Mesodermal cell (in vitro differentiated cells): ENCODE measurements around the gene ROBO1.
"Not testable (repeated sequence)": the region's sequence is repeated elsewhere in the genome, so short reads cannot be mapped to it uniquely, and the experiment has no call there.

Experiments
- H3K27ac ChIP-seq: 2 replicates; pipeline ENCODE4 v1.7.0; 2013; ENCODE audit warnings: mild to moderate bottlenecking, low read depth, low read length, moderate library complexity; ENCODE audit not compliant: severe bottlenecking
- H3K36me3 ChIP-seq: 2 replicates; pipeline ENCODE4 v1.7.1; 2013; ENCODE audit warnings: mild to moderate bottlenecking, low read length, moderate library complexity; ENCODE audit not compliant: control insufficient read depth, insufficient read depth
- H3K4me1 ChIP-seq: one replicate; pipeline ENCODE4 v1.7.1; 2013; ENCODE audit warnings: mild to moderate bottlenecking, low read length; ENCODE audit not compliant: insufficient read depth, control insufficient read depth, poor library complexity, severe bottlenecking
- H3K4me3 ChIP-seq: 2 replicates; pipeline ENCODE4 v1.7.0; 2013; ENCODE audit warnings: low read length, control low read depth, mild to moderate bottlenecking; ENCODE audit not compliant: insufficient read depth, poor library complexity, severe bottlenecking; ENCODE audit errors: extremely low read depth
- H3K9me3 ChIP-seq: 2 replicates; pipeline ENCODE4 v1.7.1; 2013; ENCODE audit warnings: mild to moderate bottlenecking, low read length, moderate library complexity; ENCODE audit not compliant: control insufficient read depth
- WGBS, 2 experiments: methylation state at CpG; one replicate each; pipeline ENCODE4 v1.1.5; 2013; ENCODE audit warnings: missing lambda C conversion rate in 2 of 2; ENCODE audit not compliant: insufficient coverage in 2 of 2; 5-methylcytosine and 5-hydroxymethylcytosine counted together

Gene ROBO1

DNA sequence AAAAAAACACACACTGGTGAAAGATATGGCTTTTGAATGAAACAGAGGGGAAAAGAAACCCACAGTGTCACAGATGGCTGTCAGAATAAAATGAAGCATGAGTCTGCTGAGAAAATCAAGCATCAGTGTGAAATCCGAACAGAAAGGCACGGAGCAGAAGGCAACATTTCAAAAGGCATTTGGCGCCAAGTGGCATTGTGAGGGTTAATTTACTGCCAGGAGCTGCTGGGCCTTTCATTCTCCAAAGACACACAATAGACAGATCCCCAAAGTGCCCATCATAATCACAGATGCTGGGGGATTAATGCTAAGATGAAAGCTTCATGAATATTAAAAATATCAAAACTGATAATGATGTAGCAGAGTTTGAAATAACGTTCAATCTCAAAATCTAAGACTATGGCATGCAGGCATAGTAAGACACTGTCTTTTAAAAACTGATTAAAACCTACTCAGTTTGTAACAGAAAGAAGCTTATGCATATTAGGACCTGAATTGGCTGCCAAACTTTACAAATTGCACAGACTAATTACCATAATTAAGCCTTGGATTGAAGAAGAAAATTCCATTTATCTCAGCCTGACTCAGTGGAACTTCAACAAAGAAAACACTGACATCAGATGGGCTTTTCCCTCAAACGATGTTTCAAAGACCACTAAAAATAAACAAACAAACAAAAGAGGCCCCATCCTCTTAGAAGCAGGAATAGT lies 589.2 kb downstream of the ROBO1 start:
- Histone ChIP-seq H3K36me3 (no peaks in the 10 kb centered on the region), H3K27ac (no peak overlapping the region), H3K4me1 (no peaks in the 10 kb centered on the region), H3K9me3 (no peaks in the 10 kb centered on the region), H3K4me3 (no peak overlapping the region)
- WGBS, 2 experiments: 55 to 80% methylated on average over 1 to 2 of the region's 5 CpGs

DNA sequence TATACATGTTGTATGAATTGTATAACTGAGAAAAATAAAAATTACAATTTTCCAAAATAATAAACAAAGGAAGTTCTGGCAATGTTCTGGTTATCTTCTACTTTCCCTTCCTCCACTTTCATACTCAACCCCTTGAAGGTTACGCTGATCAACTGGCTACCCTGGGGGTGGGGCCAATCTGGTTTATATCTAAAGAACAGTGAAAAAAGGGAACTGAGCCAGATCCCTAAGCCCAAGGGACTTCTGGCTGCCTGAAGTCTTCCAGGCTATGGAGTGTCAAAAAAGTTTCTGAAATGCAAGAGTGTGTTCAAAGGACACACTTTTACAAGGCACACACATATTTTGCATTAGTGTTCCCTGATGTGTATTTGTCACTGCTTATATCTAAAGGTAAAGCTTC lies 591.9 kb downstream of the ROBO1 start:
- WGBS, 2 experiments: 100% methylated on average over 1 of the region's 1 CpG; no CpG with 5 or more reads in 1 of the 2 experiments
- H3K4me1 ChIP-seq: no peaks in the 10 kb centered on the region
- H3K4me3 ChIP-seq: no peak overlapping the region
- no peaks in the 10 kb centered on the region for H3K36me3 ChIP-seq
- no peaks in the 10 kb centered on the region for H3K9me3 ChIP-seq
- no peak overlapping the region for H3K27ac ChIP-seq

DNA sequence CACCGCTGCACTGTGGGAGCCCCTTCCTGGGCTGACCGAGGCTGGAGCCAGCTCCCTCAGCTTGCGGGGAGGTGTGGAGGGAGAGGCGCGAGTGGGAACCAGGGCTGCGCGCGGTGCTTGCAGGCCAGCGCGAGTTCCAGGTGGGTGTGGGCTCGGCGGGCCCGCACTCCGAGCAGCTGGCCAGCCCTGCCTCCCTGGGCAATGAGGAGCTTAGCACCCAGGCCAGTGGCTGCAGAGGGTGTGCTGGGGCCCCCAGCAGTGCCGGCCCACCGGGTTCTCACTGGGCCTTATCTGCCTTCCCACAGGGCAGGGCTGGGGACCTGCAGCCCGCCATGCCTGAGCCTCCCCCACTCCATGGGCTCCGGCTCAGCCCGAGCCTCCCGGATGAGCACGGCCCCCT lies 594.5 kb downstream of the ROBO1 start:
- not testable (repeated sequence) for H3K9me3 ChIP-seq, H3K27ac ChIP-seq, H3K4me1 ChIP-seq, H3K4me3 ChIP-seq, H3K36me3 ChIP-seq
- WGBS, 2 experiments: 97 to 100% methylated on average over 7 to 19 of the region's 21 CpGs

DNA sequence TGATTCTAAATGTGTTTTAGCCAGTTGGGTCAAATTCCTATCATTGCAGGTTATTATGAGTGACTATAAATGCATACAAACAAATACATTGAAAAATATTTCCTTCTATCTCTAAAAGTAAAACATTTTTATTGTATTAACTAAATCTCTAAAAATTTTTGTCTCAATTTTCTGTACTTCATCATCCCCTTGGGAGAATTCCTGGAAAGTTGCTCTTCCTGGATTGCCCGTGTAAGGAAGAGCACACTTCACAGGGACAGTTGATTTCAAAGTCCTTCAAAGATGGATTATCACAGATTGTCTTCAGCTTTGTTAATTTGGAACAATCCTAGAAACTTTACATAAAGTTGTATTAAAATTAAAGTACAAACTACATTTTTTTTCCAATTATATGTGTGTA lies 595.6 kb downstream of the ROBO1 start:
- no peak overlapping the region for H3K4me3 ChIP-seq
- no peaks in the 10 kb centered on the region for H3K9me3 ChIP-seq
- WGBS, 2 experiments: 100% methylated on average over 1 of the region's 1 CpG; no CpG with 5 or more reads in 1 of the 2 experiments
- H3K27ac ChIP-seq: no peak overlapping the region
- peaks cover 11% of the 10 kb centered on the region for H3K4me1 ChIP-seq
- H3K36me3 ChIP-seq: no peaks in the 10 kb centered on the region

DNA sequence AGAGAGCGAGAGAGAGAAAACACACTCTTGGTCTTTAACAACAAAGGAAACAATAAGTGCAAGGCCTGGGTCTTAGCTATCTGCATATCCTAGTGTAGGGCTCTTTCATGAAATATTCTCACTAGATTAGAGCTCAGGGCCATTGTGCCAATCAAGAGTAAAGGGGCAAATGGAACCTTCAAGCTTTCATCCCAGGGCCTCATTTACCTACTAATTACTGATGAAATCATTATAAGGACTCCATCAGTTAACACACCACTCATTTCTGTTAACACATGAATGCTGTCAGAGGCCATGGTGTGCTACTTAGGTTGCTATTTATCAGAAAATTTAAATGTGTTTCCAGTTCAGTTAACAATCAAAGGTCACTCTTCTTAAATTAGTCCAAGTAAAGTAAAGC lies 597.8 kb downstream of the ROBO1 start:
- H3K4me3 ChIP-seq: no peak overlapping the region
- no peaks in the 10 kb centered on the region for H3K9me3 ChIP-seq
- H3K36me3 ChIP-seq: no peaks in the 10 kb centered on the region
- no CpG with 5 or more reads among the region's 1 CpG for WGBS, 2 experiments
- H3K27ac ChIP-seq: no peak overlapping the region
- H3K4me1 ChIP-seq: peaks cover 15% of the 10 kb centered on the region

DNA sequence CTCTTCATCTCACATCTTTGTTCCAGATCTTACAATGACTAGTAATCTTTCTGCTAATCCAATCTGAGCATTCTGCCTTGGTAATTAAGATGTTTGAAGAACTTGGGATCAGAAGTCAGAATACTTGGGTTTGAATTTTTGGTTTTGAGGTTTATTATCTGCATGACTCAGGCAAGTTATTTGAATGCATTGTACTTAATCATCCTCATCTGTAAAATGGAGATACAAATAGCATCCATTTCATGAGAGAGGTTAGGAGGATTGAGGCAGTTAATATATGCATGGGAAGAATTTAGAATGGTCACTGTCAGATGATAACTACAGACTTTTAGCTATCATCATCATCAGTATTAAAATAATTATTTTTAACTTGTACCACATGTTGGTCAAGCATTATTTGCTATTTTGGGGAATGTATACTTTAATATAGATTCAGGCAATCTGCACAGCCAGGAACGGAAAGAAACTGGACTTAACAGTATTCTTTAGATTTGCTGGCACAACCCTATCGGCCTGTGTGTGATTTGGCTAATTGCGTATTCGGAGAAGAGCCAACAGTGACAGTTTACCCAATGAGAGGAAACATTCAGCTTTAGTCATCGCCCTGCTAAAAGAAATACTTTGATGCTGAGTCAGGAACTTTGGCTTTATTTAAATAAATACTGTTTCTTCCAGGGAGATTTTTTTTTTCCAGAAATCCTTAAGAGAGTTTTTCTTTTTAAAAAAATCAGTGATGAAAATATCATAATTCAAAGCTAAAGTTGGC lies 600.0 kb downstream of the ROBO1 start:
- peaks cover 15% of the 10 kb centered on the region for H3K4me1 ChIP-seq
- H3K36me3 ChIP-seq: no peaks in the 10 kb centered on the region
- no peaks in the 10 kb centered on the region for H3K9me3 ChIP-seq
- H3K4me3 ChIP-seq: no peak overlapping the region
- WGBS, 2 experiments: 72 to 92% methylated on average over 4 to 5 of the region's 5 CpGs
- H3K27ac ChIP-seq: peak overlapping the region; percentile 11

DNA sequence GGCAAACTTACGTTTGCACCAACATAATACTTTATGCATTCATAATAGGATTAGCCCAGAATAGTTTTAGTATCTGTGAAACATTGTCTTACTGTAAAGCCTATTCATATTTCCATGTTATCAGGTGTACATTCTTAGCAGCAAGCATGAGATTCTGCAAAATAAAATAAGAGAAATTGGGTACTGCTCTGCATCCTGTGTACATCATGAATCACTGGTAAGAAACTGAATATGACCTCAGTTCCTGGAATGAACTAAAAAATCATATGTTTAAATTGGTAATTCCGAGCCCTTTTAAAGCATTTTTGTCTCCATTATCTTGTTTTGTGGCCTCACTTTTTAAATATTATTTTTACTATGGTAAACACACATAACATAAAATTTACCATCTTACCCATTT lies 605.1 kb downstream of the ROBO1 start:
- Histone ChIP-seq H3K9me3 (no peaks in the 10 kb centered on the region), H3K4me1 (peaks cover 8% of the 10 kb centered on the region), H3K4me3 (no peak overlapping the region), H3K36me3 (no peaks in the 10 kb centered on the region), H3K27ac (no peak overlapping the region)
- WGBS, 2 experiments: 100% methylated on average over 1 of the region's 2 CpGs; no CpG with 5 or more reads in 1 of the 2 experiments

DNA sequence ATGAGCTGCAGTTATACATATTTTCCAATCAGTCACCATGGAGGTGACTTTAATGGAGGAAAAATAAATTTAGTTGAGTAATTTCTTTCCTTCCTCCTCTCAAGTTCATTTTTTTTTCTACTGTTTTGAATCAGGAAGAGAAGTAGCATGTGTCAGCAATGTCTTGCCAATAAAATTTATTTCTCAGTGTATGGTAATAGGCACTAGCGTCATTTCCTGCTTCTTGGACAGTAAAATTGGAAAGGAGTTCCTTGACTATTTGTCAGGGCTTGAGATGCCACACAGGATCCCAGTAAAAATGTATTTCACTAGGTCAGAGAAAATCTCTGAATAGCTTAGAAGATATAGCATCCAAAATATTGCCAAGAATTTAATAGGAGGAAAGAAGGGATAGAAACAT lies 605.9 kb downstream of the ROBO1 start:
- 100% methylated on average over 1 of the region's 1 CpG for WGBS, 2 experiments

DNA sequence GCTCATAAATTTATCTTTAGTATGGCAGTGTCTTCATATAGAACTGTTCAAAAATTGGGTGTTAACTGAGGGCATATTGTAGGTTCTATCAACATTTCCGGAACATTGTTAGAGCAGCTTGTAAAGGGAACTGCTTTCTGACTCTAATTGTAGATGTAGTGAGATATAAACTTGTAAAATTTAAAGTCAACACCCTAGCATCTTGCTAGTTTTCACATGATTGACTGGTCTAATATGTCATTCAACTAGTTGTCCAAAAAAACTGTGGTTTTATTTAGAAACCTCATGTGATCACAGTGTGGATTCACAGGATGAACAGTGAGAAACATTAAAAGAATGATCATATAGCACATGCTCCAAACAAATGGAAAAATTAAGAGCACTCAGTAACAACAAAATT lies 607.4 kb downstream of the ROBO1 start:
- Histone ChIP-seq H3K4me3 (no peak overlapping the region), H3K9me3 (no peaks in the 10 kb centered on the region), H3K4me1 (no peaks in the 10 kb centered on the region), H3K27ac (no peak overlapping the region), H3K36me3 (no peaks in the 10 kb centered on the region)
- 100% methylated on average over 1 of the region's 1 CpG; no CpG with 5 or more reads in 1 of the 2 experiments for WGBS, 2 experiments

More for the DNA sequence above, 605.9 kb downstream of the ROBO1 start:
- no peak overlapping the region for H3K4me3 ChIP-seq
- peaks cover under 1% of the 10 kb centered on the region for H3K4me1 ChIP-seq
- no peak overlapping the region for H3K27ac ChIP-seq
- H3K9me3 ChIP-seq: no peaks in the 10 kb centered on the region
- no peaks in the 10 kb centered on the region for H3K36me3 ChIP-seq

DNA sequence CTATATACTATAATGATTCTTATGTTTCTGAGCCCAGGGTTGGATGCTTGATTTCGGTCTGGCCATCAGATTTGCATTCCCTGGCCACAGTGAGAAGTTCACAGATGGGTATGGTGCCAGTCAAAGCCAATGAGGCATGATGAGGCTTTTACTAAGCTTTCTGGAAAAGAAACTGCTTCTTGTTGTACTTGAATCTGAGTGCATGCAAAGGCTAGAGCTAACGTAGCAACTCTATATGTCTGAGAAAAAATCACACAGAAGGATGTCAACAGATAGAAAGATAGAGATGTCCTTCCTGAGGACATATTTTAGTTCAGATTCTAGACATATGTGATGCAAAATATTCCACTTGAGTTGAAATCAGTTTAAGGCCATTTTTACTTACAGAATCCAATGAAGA lies 608.1 kb downstream of the ROBO1 start:
- Histone ChIP-seq H3K4me3 (no peak overlapping the region), H3K9me3 (no peaks in the 10 kb centered on the region), H3K27ac (no peak overlapping the region), H3K36me3 (no peaks in the 10 kb centered on the region), H3K4me1 (no peaks in the 10 kb centered on the region)
- WGBS, 2 experiments: 80 to 93% methylated on average over 1 to 2 of the region's 2 CpGs

DNA sequence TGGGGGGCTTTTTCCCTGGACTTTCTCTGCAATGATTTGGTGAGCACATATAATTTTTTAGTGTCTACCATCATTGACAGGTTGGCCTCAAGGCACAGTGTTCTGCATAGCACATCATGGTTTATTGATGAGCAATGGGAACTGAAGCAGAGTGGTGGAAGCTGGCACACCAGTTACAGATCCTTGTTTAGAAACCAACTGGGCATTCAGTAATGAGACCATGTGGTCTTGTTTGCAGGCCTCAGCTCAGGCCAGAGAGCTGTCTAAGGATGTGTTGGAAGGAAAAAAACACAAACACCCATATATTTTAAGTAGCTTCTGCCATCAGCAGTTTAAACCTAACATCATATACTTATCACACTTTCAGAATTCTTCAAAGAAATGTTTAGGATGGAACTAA lies 610.6 kb downstream of the ROBO1 start:
- Histone ChIP-seq H3K9me3 (no peaks in the 10 kb centered on the region), H3K36me3 (no peaks in the 10 kb centered on the region), H3K4me3 (no peak overlapping the region), H3K27ac (no peak overlapping the region), H3K4me1 (no peaks in the 10 kb centered on the region)
